Frontal cortex (tissue), 4 donors: ENCODE measurements around the gene EPB41L4A. TPM values are rescaled to one million over a fixed set of nuclear protein-coding genes. Genes with fewer than 3 reads are reported as not detected.
A peak's percentile ranks its signal among the peaks of the same experiment; 100 is the strongest.
"Not testable (repeated sequence)": the region's sequence is repeated elsewhere in the genome, so short reads cannot be mapped to it uniquely, and the experiment has no call there.

Experiments used
- DNase-seq, 2 donors: peaks; one replicate each; pipeline ENCODE4 v3.0.0; 2012; ENCODE audit warnings: low spot score in 2 of 2
- FAIRE-seq: peaks from 2 replicates; lab custom pipeline; 2012; peaks lifted over from hg19 to GRCh38; lab: Jason Lieb, UNC
- total RNA-seq: library from RNA; depleted of rRNA; stranded (reverse); fragments of >200 nt; gene quantifications from one replicate; pipeline ENCODE4 v1.2.3, GENCODE V29; 2014
- donor health status: control.
- donor health status: control.
- donor health status: control.

The EPB41L4A gene, protein sequence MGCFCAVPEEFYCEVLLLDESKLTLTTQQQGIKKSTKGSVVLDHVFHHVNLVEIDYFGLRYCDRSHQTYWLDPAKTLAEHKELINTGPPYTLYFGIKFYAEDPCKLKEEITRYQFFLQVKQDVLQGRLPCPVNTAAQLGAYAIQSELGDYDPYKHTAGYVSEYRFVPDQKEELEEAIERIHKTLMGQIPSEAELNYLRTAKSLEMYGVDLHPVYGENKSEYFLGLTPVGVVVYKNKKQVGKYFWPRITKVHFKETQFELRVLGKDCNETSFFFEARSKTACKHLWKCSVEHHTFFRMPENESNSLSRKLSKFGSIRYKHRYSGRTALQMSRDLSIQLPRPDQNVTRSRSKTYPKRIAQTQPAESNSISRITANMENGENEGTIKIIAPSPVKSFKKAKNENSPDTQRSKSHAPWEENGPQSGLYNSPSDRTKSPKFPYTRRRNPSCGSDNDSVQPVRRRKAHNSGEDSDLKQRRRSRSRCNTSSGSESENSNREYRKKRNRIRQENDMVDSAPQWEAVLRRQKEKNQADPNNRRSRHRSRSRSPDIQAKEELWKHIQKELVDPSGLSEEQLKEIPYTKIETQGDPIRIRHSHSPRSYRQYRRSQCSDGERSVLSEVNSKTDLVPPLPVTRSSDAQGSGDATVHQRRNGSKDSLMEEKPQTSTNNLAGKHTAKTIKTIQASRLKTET
- 33.8 TPM for total RNA-seq

- peak; percentile 39 to 45 for DNase-seq
- FAIRE-seq = no peak
Measured at GRCh38 chr5:112419164-112419985, at the start of gene EPB41L4A. EPB41L4A (minus strand) TSS chr5:112419277; CDS start chr5:112419039, 238 bp downstream.

GRCh38 chr5:112467485-112467884 lies 48.4 kb upstream of the EPB41L4A start:
- FAIRE-seq (no peak), DNase-seq (no peak)

DNA sequence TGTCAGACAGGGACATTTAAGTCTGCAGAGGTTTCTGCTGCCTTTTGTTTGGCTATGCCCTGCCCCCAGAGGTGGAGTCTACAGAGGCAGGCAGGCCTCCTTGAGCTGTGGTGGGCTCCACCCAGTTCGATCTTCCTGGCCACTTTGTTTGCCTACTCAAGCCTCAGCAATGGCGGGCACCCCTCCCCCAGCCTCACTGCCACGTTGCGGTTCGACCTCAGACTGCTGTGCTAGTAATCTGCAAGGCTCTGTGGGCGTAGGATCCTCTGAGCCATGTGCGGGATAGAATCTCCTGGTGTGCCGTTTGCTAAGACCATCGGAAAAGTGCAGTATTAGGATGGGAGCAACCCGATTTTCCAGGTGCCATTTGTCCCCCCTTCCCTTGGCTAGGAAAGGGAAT lies 47.2 kb upstream of the EPB41L4A start:
- FAIRE-seq, DNase-seq: not testable (repeated sequence)

DNA sequence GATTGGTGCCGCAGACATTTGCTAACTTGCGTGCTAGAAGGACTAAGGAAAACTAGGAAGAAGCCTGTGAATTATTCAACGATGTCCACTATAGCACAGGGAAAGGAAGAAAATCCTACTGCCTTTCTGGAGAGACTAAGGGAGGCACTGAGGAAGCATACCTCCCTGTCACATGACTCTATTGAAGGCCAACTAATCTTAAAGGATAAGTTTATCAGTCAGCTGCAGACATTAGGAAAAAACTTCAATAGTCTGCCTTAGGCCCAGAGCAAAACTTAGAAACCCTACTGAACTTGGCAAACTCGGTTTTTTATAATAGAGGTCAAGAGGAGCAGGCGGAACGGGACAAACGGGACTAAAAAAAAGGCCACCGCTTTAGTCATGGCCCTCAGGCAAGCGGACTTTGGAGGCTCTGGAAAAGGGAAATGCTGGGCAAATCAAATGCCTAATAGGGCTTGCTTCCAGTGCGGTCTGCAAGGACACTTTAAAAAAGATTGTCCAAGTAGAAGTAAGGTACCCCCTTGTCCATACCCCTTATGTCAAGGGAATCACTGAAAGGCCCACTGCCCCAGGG lies 28.2 kb upstream of the EPB41L4A start:
- not testable (repeated sequence) for FAIRE-seq, DNase-seq

DNA sequence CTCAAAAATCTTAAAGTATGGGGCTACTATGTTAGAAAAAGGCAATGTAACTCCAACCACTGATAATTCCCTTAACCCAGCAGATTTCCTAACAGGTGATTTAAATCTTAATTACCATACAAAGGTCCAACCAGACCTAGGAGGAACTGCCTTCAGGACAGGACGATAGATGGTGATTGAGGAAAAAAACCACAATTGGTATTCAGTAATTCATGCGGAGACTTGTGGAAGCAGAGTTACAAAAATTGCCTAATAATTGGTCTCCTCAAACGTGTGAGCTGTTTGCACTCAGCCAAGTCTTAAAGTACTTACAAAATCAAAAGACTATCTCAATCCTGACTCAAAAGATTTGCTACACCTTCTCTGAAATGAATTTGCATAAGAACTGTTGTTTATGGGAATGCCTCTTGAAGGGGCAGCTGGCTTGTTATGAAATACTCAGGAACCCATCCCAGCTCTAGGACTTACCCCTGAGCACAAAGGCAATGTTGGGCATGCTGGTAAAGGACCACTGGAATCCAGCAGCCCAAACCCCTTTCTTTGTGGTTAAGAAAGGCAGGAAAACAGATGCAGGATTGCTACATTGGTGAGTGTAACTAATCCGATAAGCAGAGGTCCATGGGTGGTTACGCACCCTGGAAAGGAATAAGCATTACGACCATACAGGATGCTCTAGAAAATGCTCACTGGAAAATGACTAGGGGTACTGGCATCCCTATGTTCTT lies 26.7 kb upstream of the EPB41L4A start:
- FAIRE-seq = no peak
- DNase-seq = no peak

- DNase-seq, FAIRE-seq: not testable (repeated sequence)
Measured at GRCh38 chr5:112443932-112444331, 24.9 kb upstream of the EPB41L4A start.

- FAIRE-seq = no peak
- DNase-seq = no peak
Measured at GRCh38 chr5:112440031-112440430, 21.0 kb upstream of the EPB41L4A start.

GRCh38 chr5:112436144-112436543 lies 17.1 kb upstream of the EPB41L4A start:
- no peak for DNase-seq
- FAIRE-seq = no peak

GRCh38 chr5:112434641-112435040 lies 15.6 kb upstream of the EPB41L4A start:
- DNase-seq = no peak

DNA sequence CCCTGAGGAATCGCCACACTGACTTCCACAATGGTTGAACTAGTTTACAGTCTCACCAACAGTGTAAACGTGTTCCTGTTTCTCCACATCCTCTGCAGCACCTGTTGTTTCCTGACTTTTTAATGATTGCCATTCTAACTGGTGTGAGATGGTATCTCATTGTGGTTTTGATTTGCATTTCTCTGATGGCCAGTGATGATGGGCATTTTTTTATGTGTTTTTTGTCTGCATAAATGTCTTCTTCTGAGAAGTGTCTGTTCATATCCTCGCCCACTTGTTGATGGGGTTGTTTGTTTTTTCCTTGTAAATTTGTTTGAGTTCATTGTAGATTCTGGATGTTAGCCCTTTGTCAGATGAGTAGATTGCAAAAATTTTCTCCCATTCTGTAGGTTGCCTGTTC lies 7.1 kb upstream of the EPB41L4A start:
- not testable (repeated sequence) for FAIRE-seq, DNase-seq

More at GRCh38 chr5:112434641-112435040, 15.6 kb upstream of the EPB41L4A start:
- no peak for FAIRE-seq

DNA sequence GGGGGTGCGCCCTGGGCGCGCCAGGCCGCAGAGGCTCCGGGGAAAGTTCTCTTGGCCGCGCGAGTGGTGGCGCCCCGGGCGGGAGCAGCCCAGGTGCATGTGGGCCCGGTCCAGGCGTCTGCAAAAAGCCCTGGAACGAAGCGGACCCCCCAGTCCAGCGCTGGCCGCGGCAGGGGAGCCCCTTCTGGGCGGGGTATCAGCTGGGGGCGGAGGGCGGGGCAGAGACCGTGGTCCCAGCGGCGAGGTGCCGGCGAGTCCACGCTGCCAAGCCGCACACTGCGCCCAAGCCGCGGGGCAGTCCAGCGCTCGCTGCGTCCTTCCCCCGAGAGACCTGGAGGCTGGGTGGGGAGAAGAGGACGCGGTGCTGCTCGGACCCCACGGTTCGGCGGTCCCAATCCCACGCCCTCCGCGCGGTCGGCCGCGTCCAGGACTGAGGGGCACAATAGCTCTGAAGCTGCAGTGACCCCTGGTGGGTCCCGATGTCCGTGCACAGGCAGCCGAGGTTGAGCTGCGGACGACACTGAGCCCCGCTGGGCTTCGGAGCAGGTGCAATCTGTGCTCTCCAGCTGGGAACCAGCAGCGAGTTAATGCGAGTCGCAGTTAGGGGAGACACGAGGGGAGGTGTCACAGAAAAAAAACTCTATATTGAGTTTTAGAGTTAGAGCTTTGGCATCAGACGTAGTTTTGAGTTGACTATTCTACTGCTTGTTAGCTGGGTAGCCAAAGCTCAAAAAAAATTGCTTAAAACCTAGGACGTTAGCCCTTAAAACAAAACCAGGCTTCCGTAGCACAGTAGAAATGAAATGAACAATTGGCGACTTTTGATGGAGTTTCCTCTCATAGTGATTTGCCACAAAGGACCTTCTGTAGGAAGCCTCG lies 1.1 kb upstream of the EPB41L4A start:
- FAIRE-seq (no peak), DNase-seq (peak; percentile 69 to 72)

GRCh38 chr5:112418659-112419163 lies 366 bp downstream of the EPB41L4A start:
- DNase-seq (no peak), FAIRE-seq (no peak)

DNA sequence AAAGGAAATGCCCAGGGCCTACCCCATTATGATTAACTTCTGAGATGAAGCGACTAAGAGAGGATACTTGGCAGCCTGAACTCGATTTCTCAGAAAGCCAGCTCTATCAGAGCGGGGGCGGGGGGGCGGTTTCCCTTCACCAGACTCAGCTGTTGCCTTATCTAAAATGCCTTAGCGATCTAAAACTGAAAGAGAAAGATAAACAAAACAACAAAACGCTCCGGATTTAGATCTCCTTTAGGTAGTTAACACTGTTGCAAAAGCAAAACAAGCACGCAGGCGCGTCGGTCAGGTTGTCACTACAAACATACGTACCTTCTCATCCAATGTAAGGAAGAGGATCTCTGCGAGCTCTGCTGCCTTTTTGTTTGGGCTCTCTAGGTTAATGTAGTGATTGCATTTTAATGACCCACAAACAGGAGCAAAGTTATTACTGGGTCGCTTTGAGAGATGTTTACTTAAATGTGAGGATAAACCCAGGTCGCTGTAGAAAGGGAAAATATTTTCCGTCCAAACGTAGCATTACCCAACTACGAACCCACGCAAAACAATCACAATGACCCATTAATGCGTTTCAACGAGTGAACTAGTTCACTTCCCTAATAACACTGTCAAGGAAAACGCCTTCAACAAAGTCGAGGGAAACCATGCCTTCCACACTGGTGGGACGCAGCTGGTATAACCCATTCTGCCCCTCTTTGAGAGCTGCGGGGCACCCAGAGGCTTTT lies 982 bp downstream of the EPB41L4A start:
- FAIRE-seq (no peak), DNase-seq (no peak)

- FAIRE-seq = no peak
- DNase-seq = no peak
Measured at GRCh38 chr5:112415552-112415951, 3.5 kb downstream of the EPB41L4A start.

DNA sequence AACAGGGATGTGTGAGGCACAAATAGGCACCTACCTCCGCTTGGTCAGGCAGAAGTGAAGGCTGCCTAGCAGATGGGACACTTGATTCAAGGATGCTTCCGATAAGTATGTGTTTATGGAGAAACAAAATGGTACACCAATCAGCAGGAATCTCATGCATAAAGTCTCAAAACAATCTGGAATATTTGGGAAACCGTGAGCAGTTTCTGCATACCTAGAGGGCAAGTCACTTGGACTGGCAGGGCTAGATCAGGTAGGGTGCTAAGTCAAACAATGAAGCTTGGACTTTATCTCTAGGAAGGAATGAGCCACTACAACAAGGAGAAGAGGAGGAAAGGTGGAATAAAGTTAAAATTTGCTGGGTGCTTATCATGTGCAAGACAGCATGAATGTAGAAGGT lies 5.5 kb downstream of the EPB41L4A start:
- FAIRE-seq (no peak), DNase-seq (no peak)

DNA sequence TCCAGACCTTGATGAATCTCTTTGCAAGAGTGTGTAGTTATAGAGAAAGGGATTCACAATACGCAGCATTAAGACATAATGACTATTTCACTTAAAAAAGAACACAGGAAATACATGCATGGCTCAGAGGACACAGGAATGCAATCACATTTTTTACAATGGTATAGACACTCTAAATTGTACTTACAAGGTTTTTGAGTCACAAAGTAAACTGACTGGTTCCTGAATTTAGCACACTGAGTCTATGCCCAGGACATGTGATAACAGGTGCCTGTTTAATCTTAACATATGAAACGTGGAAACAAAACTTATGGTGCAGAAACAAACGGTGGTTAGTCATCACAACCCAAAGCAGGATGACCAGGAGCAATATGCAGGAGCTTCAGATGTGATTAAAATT lies 6.7 kb downstream of the EPB41L4A start:
- DNase-seq (no peak), FAIRE-seq (no peak)

DNA sequence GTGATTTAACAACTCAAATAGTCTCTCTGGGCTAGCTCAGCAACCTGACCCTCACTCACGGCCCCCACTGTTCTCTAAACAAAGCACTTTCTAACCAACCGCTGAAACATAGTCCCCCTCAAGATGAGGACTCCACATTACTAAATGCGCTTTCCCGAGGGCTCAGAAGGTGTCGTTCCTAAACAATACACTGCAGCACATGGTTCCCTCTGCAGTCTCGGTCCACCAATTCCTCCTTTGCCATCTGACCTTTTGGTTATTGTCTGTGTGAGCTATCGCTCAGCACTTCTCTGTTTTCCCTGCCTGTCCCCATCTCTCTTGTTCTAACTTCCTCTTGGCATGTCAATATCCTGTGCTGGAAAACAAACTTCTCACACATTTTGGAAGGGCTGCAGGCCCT lies 7.2 kb downstream of the EPB41L4A start:
- FAIRE-seq (no peak), DNase-seq (no peak)
